MM.1S (cell line): ENCODE data around the gene FLYWCH2.

Experiments
- DNase-seq: peaks from one replicate; pipeline ENCODE4 v3.0.0-alpha.2; 2015
- H2AFZ ChIP-seq: fragments of 300-600 bp; sonication (generic); 2 replicates; pipeline ENCODE4 v1.6.0; 2016; ENCODE audit warnings: antibody characterized with exemption, low read length
- H3F3A ChIP-seq: fragments of 300-600 bp; sonication (generic); 2 replicates; pipeline ENCODE4 v1.6.1; 2016; ENCODE audit warnings: mild to moderate bottlenecking, antibody characterized with exemption, low read length, moderate library complexity, mixed read lengths; ENCODE audit not compliant: insufficient read depth
- H3K27ac ChIP-seq: fragments of 300-600 bp; sonication (generic); 2 replicates; pipeline ENCODE4 v1.5.1; 2016; ENCODE audit warnings: mild to moderate bottlenecking, low read length
- H3K27me3 ChIP-seq: fragments of 300-600 bp; sonication (generic); replicated peaks from 2 replicates; pipeline ENCODE4 v1.6.0; 2016; ENCODE audit warnings: low read length; ENCODE audit not compliant: insufficient read depth
- H3K36me3 ChIP-seq: fragments of 300-600 bp; sonication (generic); replicated peaks from 2 replicates; pipeline ENCODE4 v1.6.1; 2016; ENCODE audit warnings: mild to moderate bottlenecking, low read length, mixed read lengths; ENCODE audit not compliant: insufficient read depth
- H3K4me1 ChIP-seq: fragments of 300-600 bp; sonication (generic); 2 replicates; pipeline ENCODE4 v1.6.1; 2016; ENCODE audit warnings: low read length, mixed read lengths
- H3K4me2 ChIP-seq: fragments of 300-600 bp; sonication (generic); 2 replicates; pipeline ENCODE4 v1.6.0; 2016; ENCODE audit warnings: low read depth, low read length
- H3K4me3 ChIP-seq: fragments of 300-600 bp; sonication (generic); 2 replicates; pipeline ENCODE4 v1.5.1; 2016; ENCODE audit warnings: low read length, mixed read lengths
- H3K79me2 ChIP-seq: fragments of 300-600 bp; sonication (generic); 2 replicates; pipeline ENCODE4 v1.6.1; 2016; ENCODE audit warnings: mixed run types, low read length, mixed read lengths
- H3K9ac ChIP-seq: fragments of 300-600 bp; sonication (generic); 2 replicates; pipeline ENCODE4 v1.6.1; 2016; ENCODE audit warnings: low read length, mixed read lengths
- H3K9me2 ChIP-seq: fragments of 300-600 bp; sonication (generic); replicated peaks from 2 replicates; pipeline ENCODE4 v1.6.1; 2016; ENCODE audit warnings: mild to moderate bottlenecking, low read length, mixed read lengths; ENCODE audit not compliant: insufficient read depth
- H3K9me3 ChIP-seq: fragments of 300-600 bp; sonication (generic); replicated peaks from 2 replicates; pipeline ENCODE4 v1.6.1; 2016; ENCODE audit warnings: mild to moderate bottlenecking, low read length, mixed read lengths; ENCODE audit not compliant: insufficient read depth
- H4K20me1 ChIP-seq: fragments of 300-600 bp; sonication (generic); 2 replicates; pipeline ENCODE4 v1.6.1; 2016; ENCODE audit warnings: mild to moderate bottlenecking, low read length, moderate library complexity, mixed read lengths; ENCODE audit not compliant: insufficient read depth
- CTCF ChIP-seq: fragments of 300-600 bp; sonication (generic); IDR thresholded peaks from 2 replicates; pipeline ENCODE4 v1.5.1; 2016; ENCODE audit warnings: antibody characterized with exemption, low read length, mixed read lengths
- EZH2 ChIP-seq: fragments of 300-600 bp; sonication (generic); optimal IDR thresholded peaks from 2 replicates; pipeline ENCODE3; 2017; ENCODE audit warnings: low read depth, mild to moderate bottlenecking, antibody characterized with exemption, low read length, mixed read lengths
- EZH2phosphoT487 ChIP-seq: fragments of 300-600 bp; sonication (generic); IDR thresholded peaks from 2 replicates; pipeline ENCODE4 v1.6.1; 2018; ENCODE audit warnings: antibody characterized with exemption, low read length

The FLYWCH2 gene

GRCh38 chr16:2910441-2910969, 27.5 kb downstream of the FLYWCH2 start:
- Histone ChIP-seq H3K4me3 (no peak overlapping the region), H3K9me3 (no peaks in the 10 kb centered on the region), H3K27ac (no peak overlapping the region), H3K4me2 (no peak overlapping the region), H2AFZ (no peak overlapping the region), H3K79me2 (peaks cover 23% of the 10 kb centered on the region), H3F3A (peaks cover 21% of the 10 kb centered on the region), H4K20me1 (no peaks in the 10 kb centered on the region), H3K9me2 (no peaks in the 10 kb centered on the region), H3K4me1 (peaks cover 30% of the 10 kb centered on the region), H3K36me3 (no peaks in the 10 kb centered on the region), H3K27me3 (peaks cover 23% of the 10 kb centered on the region), H3K9ac (no peak overlapping the region)
- DNase-seq = no peak
- TF ChIP-seq EZH2phosphoT487 (no peak), CTCF (no peak), EZH2 (no peak)

- peak; percentile 99 for DNase-seq
- Histone ChIP-seq H3K36me3 (no peaks in the 10 kb centered on the region), H3K9ac (peak within 1 kb of the TSS; percentile 66; the same call in 1 of the 2 replicates), H3F3A (peaks cover 29% of the 10 kb centered on the region), H3K4me2 (peak within 1 kb of the TSS; percentile 91), H3K4me1 (peaks cover 33% of the 10 kb centered on the region), H3K27ac (no peak within 1 kb of the TSS), H3K27me3 (peaks cover 23% of the 10 kb centered on the region), H2AFZ (peak within 1 kb of the TSS; percentile 100), H4K20me1 (no peaks in the 10 kb centered on the region), H3K4me3 (peak within 1 kb of the TSS; percentile 98), H3K79me2 (peaks cover 23% of the 10 kb centered on the region), H3K9me3 (no peaks in the 10 kb centered on the region), H3K9me2 (no peaks in the 10 kb centered on the region)
- TF ChIP-seq EZH2phosphoT487 (no peak), EZH2 (no peak), CTCF (no peak)
Measured at GRCh38 chr16:2911638-2912329, 28.8 kb downstream of the FLYWCH2 start, which contains the start of gene FLYWCH1. FLYWCH1 (plus strand) TSS chr16:2911931; CDS start chr16:2929686, 17,755 bp downstream.

GRCh38 chr16:2912330-2913199, 29.6 kb downstream of the FLYWCH2 start:
- no peak overlapping the region for H3K27ac ChIP-seq
- DNase-seq = peak; percentile 42
- H3K79me2 ChIP-seq = peaks cover 23% of the 10 kb centered on the region
- peak overlapping the region; percentile 98 for H3K4me3 ChIP-seq
- H4K20me1 ChIP-seq = no peaks in the 10 kb centered on the region
- no peaks in the 10 kb centered on the region for H3K36me3 ChIP-seq
- peaks cover 33% of the 10 kb centered on the region for H3K4me1 ChIP-seq
- no peaks in the 10 kb centered on the region for H3K9me2 ChIP-seq
- peaks cover 29% of the 10 kb centered on the region for H3F3A ChIP-seq
- H3K27me3 ChIP-seq = peaks cover 23% of the 10 kb centered on the region
- H3K4me2 ChIP-seq = peak overlapping the region; percentile 79
- no peaks in the 10 kb centered on the region for H3K9me3 ChIP-seq
- peak overlapping the region; percentile 91 for H2AFZ ChIP-seq
- TF ChIP-seq CTCF (no peak), EZH2phosphoT487 (no peak), EZH2 (no peak)
- peak overlapping the region; percentile 66; the same call in 1 of the 2 replicates for H3K9ac ChIP-seq
